ENCODE data around the gene LRP1B. TPM values are rescaled to one million over a fixed set of nuclear protein-coding genes. Genes with fewer than 3 reads are reported as not detected.

LRP1B gene
- total and polyA plus RNA-seq, 2 experiments from 2014 or later = not detected

DNA sequence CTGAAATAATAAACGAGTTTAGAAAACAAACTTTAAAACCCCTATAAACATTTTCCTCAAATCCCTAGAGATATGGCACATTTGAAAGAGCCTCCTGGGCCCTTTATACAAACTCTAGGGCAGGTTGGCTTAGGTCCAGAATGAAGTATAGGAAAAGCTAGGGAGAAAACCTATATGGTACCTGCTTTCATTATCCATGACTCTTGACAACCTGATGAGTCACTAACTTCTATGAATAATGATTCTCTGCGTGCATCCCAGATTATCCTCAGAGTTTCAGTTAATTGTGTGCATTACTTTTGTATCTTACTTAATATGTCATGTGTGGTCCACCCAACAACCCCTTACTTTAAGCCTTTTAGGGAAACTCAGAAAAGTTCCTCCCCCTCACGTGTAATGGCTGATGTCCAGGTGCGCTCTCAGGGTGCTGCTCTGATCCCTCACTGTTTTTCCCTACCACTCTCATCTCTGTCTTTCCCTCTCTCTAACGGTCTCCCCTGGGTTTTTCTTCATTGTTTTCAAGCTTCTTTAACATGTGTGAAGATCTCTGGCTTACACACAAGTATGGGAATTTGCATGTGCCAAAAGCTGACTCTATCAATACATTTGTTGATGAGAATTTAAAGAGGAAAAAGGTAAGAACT lies 78.5 kb downstream of the LRP1B start:
- in situ Hi-C loops (cut with MboI) = no loop called here

GRCh38 chr2:142048581-142048980 lies 82.2 kb downstream of the LRP1B start:
- Histone ChIP-seq H3F3A (ENCODE audit: insufficient read depth) (no peaks in the 10 kb centered on the region), H3K4me1 (ENCODE audit: insufficient read depth) (no peaks in the 10 kb centered on the region), H3K27me3 (replicated peaks; ENCODE audit: insufficient read depth) (no peaks in the 10 kb centered on the region), H3K36me3 (ENCODE audit: low read depth) (no peaks in the 10 kb centered on the region), H3K9ac (no peak overlapping the region), H4K20me1 (ENCODE audit: insufficient read depth) (no peaks in the 10 kb centered on the region), H3K79me2 (ENCODE audit: insufficient read depth) (no peaks in the 10 kb centered on the region), H3K9me2 (ENCODE audit: insufficient read depth) (no peaks in the 10 kb centered on the region), H3K4me3 (no peak overlapping the region), H3K9me3 (ENCODE audit: low read depth) (no peaks in the 10 kb centered on the region), H3K27ac (no peak overlapping the region), H2AFZ (no peak overlapping the region), H3K4me2 (ENCODE audit: unreplicated experiment) (no peak overlapping the region)
- no peak for TF ChIP-seq EZH2phosphoT487 (IDR thresholded peaks at IDR 0.05; ENCODE audit: insufficient read depth, low read depth)
- TF ChIP-seq EZH2 (IDR thresholded peaks at IDR 0.05; ENCODE audit: insufficient read depth, poor library complexity, severe bottlenecking) = no peak
- no peak for DNase-seq
- WGBS, 2 experiments (ENCODE audit: low coverage in 1 of 2, low lambda C conversion rate in 2 of 2, missing lambda C conversion rate in 2 of 2) = 63% methylated on average over 1 of the region's 1 CpG
- in situ Hi-C loops (cut with MboI) = no loop called here

More for the DNA sequence above, 78.5 kb downstream of the LRP1B start:
- Histone ChIP-seq H4K20me1 (ENCODE audit: insufficient read depth) (no peaks in the 10 kb centered on the region), H3K36me3 (ENCODE audit: low read depth) (no peaks in the 10 kb centered on the region), H3F3A (ENCODE audit: insufficient read depth) (no peaks in the 10 kb centered on the region), H3K79me2 (ENCODE audit: insufficient read depth) (no peaks in the 10 kb centered on the region), H3K9me3 (ENCODE audit: low read depth) (no peaks in the 10 kb centered on the region), H2AFZ (no peak overlapping the region), H3K4me2 (ENCODE audit: unreplicated experiment) (no peak overlapping the region), H3K27me3 (replicated peaks; ENCODE audit: insufficient read depth) (no peaks in the 10 kb centered on the region), H3K9me2 (ENCODE audit: insufficient read depth) (no peaks in the 10 kb centered on the region), H3K4me3 (no peak overlapping the region), H3K9ac (no peak overlapping the region), H3K27ac (no peak overlapping the region), H3K4me1 (ENCODE audit: insufficient read depth) (no peaks in the 10 kb centered on the region)
- no peak for DNase-seq
- TF ChIP-seq EZH2phosphoT487 (IDR thresholded peaks at IDR 0.05; ENCODE audit: insufficient read depth, low read depth) (no peak), EZH2 (IDR thresholded peaks at IDR 0.05; ENCODE audit: insufficient read depth, poor library complexity, severe bottlenecking) (no peak)
- WGBS, 2 experiments (ENCODE audit: low coverage in 1 of 2, low lambda C conversion rate in 2 of 2, missing lambda C conversion rate in 2 of 2) = 46 to 60% methylated on average over 5 of the region's 5 CpGs

- Histone ChIP-seq H3K9ac (no peak overlapping the region), H3K27me3 (replicated peaks; ENCODE audit: insufficient read depth) (no peaks in the 10 kb centered on the region), H3K9me2 (ENCODE audit: insufficient read depth) (no peaks in the 10 kb centered on the region), H2AFZ (no peak overlapping the region), H3K9me3 (ENCODE audit: low read depth) (no peaks in the 10 kb centered on the region), H3K36me3 (ENCODE audit: low read depth) (no peaks in the 10 kb centered on the region), H3F3A (ENCODE audit: insufficient read depth) (no peaks in the 10 kb centered on the region), H3K79me2 (ENCODE audit: insufficient read depth) (no peaks in the 10 kb centered on the region), H4K20me1 (ENCODE audit: insufficient read depth) (no peaks in the 10 kb centered on the region), H3K4me3 (no peak overlapping the region), H3K4me1 (ENCODE audit: insufficient read depth) (peaks cover 10% of the 10 kb centered on the region; the same call in 1 of the 2 replicates), H3K27ac (no peak overlapping the region), H3K4me2 (ENCODE audit: unreplicated experiment) (no peak overlapping the region)
- no peak for TF ChIP-seq EZH2 (IDR thresholded peaks at IDR 0.05; ENCODE audit: insufficient read depth, poor library complexity, severe bottlenecking)
- no peak for TF ChIP-seq EZH2phosphoT487 (IDR thresholded peaks at IDR 0.05; ENCODE audit: insufficient read depth, low read depth)
- in situ Hi-C loops (cut with MboI) = no loop called here
- no peak for DNase-seq
- 74 to 76% methylated on average over 4 of the region's 4 CpGs for WGBS, 2 experiments (ENCODE audit: low coverage in 1 of 2, low lambda C conversion rate in 2 of 2, missing lambda C conversion rate in 2 of 2)
Measured at GRCh38 chr2:142045641-142046040, 85.2 kb downstream of the LRP1B start.

DNA sequence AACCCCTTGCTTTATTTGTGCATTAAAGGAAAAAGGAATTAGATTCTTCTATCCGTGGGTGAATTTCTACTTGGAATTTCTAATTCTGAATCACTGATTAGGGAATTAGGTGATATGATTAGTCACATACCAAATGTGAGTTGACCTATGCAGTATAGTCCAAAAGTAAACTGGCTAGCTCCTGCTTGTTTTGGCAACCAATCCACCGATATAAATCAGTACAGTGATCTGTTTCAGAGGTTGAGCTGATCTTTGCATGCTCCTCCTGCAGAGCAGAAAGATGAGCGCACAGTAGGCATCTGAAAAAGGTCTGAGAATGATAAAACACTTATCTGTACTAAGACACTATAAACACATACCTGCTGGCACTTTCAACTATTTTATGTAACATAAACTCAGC lies 86.6 kb downstream of the LRP1B start:
- Histone ChIP-seq H3K4me1 (ENCODE audit: insufficient read depth) (peaks cover 11% of the 10 kb centered on the region; the same call in 1 of the 2 replicates), H3K4me2 (ENCODE audit: unreplicated experiment) (no peak overlapping the region), H3K27me3 (replicated peaks; ENCODE audit: insufficient read depth) (no peaks in the 10 kb centered on the region), H3K9me3 (ENCODE audit: low read depth) (no peaks in the 10 kb centered on the region), H3F3A (ENCODE audit: insufficient read depth) (no peaks in the 10 kb centered on the region), H3K9ac (no peak overlapping the region), H3K79me2 (ENCODE audit: insufficient read depth) (no peaks in the 10 kb centered on the region), H3K4me3 (no peak overlapping the region), H3K36me3 (ENCODE audit: low read depth) (no peaks in the 10 kb centered on the region), H3K27ac (no peak overlapping the region), H4K20me1 (ENCODE audit: insufficient read depth) (no peaks in the 10 kb centered on the region), H2AFZ (no peak overlapping the region), H3K9me2 (ENCODE audit: insufficient read depth) (no peaks in the 10 kb centered on the region)
- TF ChIP-seq EZH2phosphoT487 (IDR thresholded peaks at IDR 0.05; ENCODE audit: insufficient read depth, low read depth) = no peak
- TF ChIP-seq EZH2 (IDR thresholded peaks at IDR 0.05; ENCODE audit: insufficient read depth, poor library complexity, severe bottlenecking) = no peak
- in situ Hi-C loops (cut with MboI) = no loop called here
- DNase-seq = no peak
- WGBS, 2 experiments (ENCODE audit: low coverage in 1 of 2, low lambda C conversion rate in 2 of 2, missing lambda C conversion rate in 2 of 2) = 54 to 60% methylated on average over 3 of the region's 3 CpGs
